VCaP (cell line): ENCODE results near the gene GRB10.

Experiments
- H3K27ac ChIP-seq: fragments of 450-650 bp; 2 replicates; pipeline ENCODE4 v1.5.1; 2017
- TF ChIP-seq, protein P1 (sequence below): fragments of 450-650 bp; conservative IDR thresholded peaks from 2 replicates; pipeline ENCODE4 v1.5.1; 2017; ENCODE audit warnings: mild to moderate bottlenecking, moderate library complexity

Gene GRB10

DNA sequence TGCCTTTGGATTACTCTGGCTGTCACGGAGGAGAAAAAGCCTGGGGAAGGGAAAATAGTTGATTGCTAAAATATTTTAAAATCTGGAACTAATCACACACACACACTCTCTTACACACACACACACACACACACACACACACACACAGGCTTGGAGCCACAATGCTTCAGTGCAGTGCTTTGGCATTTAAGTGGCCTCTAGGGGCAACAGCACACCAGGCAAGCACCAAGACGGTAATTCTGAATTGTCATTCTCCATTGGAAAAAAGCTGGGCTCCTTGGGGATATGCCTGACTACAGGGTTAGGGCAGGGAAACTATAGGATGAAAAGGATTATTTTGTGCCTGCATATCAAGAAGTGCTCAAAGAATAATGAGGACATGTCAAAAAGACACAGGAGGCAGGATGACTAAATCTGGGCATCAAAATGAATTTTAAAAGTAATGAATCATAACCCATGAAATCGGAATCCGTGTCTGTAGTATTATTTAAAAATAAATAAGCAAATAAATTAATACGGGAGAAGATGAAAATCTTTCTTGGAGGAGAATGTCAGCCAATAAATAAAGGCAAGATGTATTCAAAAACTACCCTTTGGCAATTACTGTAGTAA is 187.1 kb downstream of the GRB10 start:
- TF ChIP-seq, protein P1, sequence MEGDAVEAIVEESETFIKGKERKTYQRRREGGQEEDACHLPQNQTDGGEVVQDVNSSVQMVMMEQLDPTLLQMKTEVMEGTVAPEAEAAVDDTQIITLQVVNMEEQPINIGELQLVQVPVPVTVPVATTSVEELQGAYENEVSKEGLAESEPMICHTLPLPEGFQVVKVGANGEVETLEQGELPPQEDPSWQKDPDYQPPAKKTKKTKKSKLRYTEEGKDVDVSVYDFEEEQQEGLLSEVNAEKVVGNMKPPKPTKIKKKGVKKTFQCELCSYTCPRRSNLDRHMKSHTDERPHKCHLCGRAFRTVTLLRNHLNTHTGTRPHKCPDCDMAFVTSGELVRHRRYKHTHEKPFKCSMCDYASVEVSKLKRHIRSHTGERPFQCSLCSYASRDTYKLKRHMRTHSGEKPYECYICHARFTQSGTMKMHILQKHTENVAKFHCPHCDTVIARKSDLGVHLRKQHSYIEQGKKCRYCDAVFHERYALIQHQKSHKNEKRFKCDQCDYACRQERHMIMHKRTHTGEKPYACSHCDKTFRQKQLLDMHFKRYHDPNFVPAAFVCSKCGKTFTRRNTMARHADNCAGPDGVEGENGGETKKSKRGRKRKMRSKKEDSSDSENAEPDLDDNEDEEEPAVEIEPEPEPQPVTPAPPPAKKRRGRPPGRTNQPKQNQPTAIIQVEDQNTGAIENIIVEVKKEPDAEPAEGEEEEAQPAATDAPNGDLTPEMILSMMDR, result peak; percentile 81
- no peak overlapping the region for H3K27ac ChIP-seq

DNA sequence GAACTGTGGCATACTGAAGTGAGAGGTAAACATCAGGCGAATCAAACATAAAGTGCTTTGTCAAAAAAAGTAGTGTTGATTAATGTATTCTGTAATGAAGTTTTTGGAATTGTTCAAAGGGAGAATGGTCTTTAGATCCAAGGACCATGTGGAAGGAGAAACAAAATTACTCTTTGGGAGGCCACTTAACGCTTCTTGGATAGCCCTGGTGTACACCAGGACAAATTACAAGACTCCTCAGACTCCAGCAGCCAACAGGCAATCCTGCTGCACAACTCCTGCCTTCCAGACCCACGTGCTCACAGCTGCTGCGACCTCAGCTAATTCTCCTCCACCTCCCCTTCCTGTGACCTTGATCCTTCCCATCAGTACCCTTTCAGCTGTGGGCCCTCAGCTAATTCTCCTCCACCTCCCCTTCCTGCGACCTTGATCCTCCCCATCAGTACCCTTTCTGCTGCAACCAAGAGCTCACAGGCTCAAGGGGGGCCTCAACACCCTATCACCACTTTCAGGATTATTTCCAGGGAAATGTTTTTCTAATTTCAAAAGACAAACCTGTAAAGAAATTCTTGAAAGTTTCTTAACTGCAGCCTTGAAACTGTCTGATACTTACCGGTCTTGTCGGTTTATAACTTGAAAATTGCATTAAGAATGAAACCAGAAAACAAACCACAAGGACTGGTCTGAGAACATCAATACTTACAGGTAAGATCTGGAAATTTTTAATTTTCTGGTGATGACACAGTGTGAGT is 187.8 kb downstream of the GRB10 start:
- no peak overlapping the region for H3K27ac ChIP-seq
- TF ChIP-seq, protein P1, result no peak

DNA sequence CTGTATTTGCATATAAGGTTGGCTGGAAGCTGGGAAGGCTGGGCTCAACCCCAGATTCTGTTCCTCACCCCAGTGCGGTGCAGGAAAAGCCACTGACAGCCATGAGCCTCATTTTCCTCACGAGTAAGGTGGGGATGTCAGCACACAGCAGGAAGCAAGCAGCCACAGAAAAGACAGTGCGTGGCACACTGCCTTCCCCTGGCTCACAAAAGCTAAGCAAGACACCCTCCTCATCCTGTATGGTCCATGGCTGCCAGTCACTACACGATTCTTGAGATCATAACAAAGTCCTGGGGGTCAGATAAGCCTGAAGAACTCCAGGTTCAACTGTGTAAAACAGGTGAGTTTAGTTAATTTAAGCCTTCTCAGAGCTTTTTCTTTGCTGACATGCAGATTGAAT is 188.6 kb downstream of the GRB10 start:
- TF ChIP-seq, protein P1, result no peak
- no peak overlapping the region for H3K27ac ChIP-seq

DNA sequence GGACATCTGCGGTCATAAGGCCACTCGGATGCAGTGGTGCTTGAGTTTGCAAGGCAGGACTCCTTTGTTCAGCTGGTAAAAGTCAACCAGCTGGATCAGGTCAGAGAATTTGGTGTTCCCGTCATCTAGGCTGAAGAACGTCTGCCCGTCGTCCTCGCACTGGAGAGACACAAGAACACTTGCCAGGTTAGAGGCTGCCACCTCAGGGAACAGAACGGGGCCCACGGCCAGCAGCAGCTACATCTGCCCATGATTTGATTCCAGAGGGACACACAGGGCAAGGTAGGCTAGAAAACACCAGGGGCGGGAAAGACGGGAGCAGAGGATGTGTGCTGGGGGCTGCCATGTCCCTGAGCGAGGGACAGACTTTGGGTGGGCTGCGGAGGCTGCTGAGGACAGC is 189.8 kb downstream of the GRB10 start:
- TF ChIP-seq, protein P1, result no peak
- H3K27ac ChIP-seq, result no peak overlapping the region

DNA sequence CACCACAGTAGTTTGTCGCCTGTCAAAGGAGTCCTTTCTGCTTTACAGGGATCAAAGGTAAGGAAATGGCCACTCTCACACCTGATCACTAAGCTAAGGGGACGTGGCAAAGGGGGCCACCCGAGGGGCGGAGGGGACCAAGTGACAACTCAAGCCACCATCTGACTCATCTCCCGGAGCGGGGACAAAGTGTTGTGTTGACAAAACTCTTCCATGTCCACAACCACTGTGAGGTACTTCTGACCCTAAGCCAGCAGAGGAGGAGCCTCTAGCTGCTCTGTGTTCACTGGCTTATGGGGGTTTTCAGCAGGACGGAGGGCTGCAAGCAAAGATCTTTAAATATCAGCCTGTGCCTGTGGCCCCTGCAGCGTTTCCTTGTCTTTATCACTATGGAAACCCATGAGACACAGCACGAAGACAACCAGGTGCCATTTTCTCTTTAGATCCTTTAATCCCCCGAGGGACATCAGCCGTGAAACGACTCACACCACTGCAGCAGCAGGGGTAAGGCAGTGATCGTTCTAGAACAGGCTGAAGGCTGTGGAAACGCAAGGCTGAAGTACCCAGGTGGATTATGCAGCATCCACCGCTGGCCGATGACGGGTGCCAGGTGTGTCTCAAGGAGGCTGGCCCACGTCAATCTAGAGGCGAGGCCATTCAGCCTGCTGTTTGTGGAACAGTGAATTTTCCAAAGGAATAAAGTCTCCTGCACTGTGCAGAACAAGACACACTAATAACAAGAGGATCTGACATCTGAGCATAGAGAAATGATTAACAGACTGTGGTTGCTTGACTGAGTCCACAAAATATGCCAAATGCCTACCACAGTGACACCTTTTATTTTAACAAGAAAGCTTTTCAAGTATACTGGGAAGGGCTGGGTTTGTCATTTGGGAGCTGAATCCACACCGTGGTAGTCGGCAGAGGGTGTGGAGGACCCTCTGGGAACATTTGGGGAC is 190.9 kb downstream of the GRB10 start:
- TF ChIP-seq, protein P1, result no peak
- no peak overlapping the region for H3K27ac ChIP-seq

DNA sequence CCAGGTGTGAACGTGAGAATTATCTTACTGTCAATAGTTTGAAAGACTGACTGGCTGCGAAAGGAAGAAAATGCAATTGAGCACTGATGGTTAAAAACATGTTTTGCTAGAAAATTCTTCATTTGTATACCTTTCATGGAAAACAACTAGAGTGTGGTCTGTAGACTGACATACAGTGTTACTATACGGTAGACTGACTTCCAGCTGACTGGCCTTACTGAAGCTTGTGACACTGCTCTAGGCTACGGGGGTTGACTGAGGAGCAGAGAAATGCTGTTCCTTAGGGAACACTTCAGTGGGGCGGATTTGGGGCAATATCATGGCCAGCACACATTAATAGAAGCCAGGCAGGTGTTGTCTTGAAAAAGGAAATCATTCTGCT is 191.6 kb downstream of the GRB10 start:
- H3K27ac ChIP-seq, result no peak overlapping the region
- TF ChIP-seq, protein P1, result no peak

DNA sequence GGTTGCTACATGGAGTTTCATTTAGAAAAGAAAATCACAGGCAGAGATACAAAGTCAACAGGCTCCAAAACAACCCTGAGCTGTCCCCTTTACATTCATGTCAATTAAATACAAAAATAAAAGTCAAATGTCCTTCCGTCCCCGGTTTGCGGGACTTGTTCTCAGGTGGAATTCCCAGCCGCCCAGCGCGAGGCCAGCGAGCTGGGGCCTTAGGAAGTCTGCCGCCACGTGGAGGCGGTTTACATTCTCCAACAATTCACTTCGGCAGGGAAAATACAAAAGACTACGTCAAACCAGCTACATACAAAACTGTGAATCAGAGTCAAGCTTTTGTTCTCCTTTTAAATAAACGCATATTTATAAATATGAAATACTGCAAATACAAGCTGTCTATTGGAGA is 192.2 kb downstream of the GRB10 start:
- TF ChIP-seq, protein P1, result no peak
- H3K27ac ChIP-seq, result no peak overlapping the region
